Rectal smooth muscle tissue (tissue), 1 donor: ENCODE measurements around the gene MALT1.

Source experiments
- H3K27ac ChIP-seq: one replicate; pipeline ENCODE4 v1.7.0; 2013; ENCODE audit warnings: low read depth, low read length, inconsistent platforms
- H3K27me3 ChIP-seq: one replicate; pipeline ENCODE4 v1.7.0; 2013; ENCODE audit warnings: low read length; ENCODE audit not compliant: control insufficient read depth, insufficient read depth
- H3K36me3 ChIP-seq: one replicate; pipeline ENCODE4 v1.7.0; 2013; ENCODE audit warnings: low read length; ENCODE audit not compliant: control insufficient read depth, insufficient read depth
- H3K4me1 ChIP-seq: one replicate; pipeline ENCODE4 v1.7.0; 2013; ENCODE audit warnings: low read length; ENCODE audit not compliant: control insufficient read depth, insufficient read depth
- H3K4me3 ChIP-seq: one replicate; pipeline ENCODE4 v1.7.0; 2013; ENCODE audit warnings: low read length
- H3K9ac ChIP-seq: one replicate; pipeline ENCODE4 v1.7.0; 2013; ENCODE audit warnings: low read length

Gene MALT1

DNA sequence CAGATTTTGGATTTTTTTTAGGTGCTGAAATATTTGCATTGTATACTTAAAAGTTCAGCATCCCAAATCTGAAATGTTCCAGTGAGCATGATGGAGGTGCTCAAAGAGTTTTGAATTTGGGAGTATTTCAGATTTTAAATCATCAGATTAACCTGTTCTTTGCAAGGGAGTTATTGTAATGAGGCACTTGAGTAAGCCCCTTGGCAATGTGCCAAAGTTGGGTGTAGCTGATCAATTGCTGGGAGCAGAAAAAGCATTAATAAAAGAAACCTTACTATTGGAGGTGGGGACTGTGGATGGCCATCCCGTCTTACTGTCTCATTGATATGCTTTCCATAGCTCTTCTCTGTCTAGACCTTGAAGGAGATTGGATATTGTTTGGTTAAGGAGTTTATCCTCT, 28.3 kb downstream of the MALT1 start:
- Histone ChIP-seq H3K36me3 (peaks cover 5% of the 10 kb centered on the region), H3K27me3 (no peaks in the 10 kb centered on the region), H3K4me1 (no peaks in the 10 kb centered on the region), H3K27ac (no peak overlapping the region), H3K4me3 (no peak overlapping the region), H3K9ac (no peak overlapping the region)

DNA sequence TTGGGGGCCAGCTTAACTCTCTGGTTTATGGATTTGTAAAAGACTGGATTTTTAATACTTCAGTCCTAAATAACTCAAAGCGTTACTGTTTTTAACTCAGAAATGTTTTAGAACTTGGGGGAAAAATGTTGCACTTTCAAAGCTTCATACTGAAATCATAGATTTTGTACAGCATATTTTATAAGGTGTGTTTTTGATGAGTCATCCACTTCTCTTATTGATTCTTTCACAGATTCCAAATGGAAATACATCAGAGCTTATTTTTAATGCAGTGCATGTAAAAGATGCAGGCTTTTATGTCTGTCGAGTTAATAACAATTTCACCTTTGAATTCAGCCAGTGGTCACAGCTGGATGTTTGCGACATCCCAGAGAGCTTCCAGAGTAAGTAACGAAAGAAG, 28.9 kb downstream of the MALT1 start:
- Histone ChIP-seq H3K4me3 (no peak overlapping the region), H3K27me3 (no peaks in the 10 kb centered on the region), H3K27ac (no peak overlapping the region), H3K4me1 (no peaks in the 10 kb centered on the region), H3K36me3 (peaks cover 5% of the 10 kb centered on the region), H3K9ac (no peak overlapping the region)

DNA sequence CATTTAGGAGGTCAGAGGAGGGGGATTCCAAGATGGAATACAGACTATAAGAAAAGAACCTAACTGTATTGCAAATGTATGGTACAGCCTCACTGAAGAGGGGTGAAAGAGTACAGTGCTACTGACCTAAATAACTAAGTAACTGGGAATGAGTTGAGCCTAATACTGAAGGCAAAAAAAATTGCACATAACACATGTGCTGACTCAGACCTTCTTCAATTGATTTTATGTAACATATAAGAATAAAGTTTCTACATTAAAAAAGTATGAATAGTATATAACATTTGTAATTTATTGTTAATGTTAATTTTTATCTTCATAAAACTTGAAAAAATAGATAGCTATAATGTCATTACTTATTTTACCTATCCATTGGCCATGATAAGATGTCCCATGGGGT, 41.7 kb downstream of the MALT1 start:
- Histone ChIP-seq H3K27me3 (no peaks in the 10 kb centered on the region), H3K4me1 (no peaks in the 10 kb centered on the region), H3K27ac (no peak overlapping the region), H3K4me3 (no peak overlapping the region), H3K36me3 (no peaks in the 10 kb centered on the region), H3K9ac (no peak overlapping the region)

DNA sequence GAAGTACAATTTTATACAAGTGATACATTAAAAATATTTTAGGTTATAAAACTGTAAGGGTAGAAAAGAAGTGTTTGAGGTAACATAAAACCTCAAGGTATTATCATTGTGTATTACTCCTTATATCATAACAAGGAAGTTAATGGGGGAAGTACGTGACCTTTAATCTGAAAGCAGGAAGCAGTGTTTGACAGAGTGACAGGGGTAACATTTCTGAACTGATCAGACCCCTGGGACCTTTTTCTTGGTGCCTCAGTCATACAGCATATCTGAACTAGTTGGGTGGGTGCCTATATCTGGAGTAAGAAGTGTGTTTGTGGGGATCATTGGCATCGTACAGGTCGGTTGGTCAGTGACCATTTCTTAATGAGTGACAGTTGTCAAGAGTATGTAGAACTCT, 43.0 kb downstream of the MALT1 start:
- Histone ChIP-seq H3K36me3 (no peaks in the 10 kb centered on the region), H3K4me3 (no peak overlapping the region), H3K27me3 (no peaks in the 10 kb centered on the region), H3K4me1 (no peaks in the 10 kb centered on the region), H3K27ac (no peak overlapping the region), H3K9ac (no peak overlapping the region)

DNA sequence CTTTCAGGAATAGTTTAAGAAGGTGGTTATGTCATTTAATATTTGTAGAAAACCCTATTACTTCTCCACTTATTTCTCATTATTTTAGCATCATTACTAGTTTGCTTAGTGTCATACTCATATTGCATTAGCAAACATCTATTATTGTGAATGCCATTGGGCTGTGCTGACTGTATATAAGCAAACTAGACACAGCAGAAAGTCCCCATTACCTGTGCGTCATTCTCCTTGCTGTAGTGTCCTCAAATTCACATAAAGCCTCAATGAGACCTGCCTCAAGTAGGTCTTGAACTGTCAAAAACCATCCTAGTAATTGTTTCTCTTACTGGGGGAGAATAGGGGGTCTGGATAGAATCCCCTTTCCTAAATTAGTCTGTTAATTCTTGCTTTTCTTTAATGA, 43.6 kb downstream of the MALT1 start:
- no peaks in the 10 kb centered on the region for H3K36me3 ChIP-seq
- no peak overlapping the region for H3K4me3 ChIP-seq
- no peak overlapping the region for H3K9ac ChIP-seq
- no peaks in the 10 kb centered on the region for H3K27me3 ChIP-seq
- no peaks in the 10 kb centered on the region for H3K4me1 ChIP-seq
- H3K27ac ChIP-seq: no peak overlapping the region

DNA sequence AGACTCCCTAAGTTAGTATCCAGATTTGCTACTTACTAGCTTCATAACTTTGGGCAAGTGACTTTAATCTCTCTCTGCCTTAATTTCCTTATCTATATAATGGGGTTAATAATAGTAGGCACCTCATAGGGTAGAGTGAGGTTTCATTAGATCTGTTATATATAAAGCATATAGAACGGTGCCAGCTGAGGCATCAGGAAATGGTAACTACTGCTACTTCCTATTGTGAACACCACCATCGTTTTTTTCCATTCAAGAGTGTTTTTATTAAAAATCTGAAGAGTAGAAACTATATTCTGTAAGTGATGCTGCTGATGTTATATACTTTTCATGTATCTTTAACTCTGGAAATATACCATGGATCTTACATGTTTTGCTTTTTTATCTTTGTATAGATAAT, 44.3 kb downstream of the MALT1 start:
- no peak overlapping the region for H3K27ac ChIP-seq
- no peaks in the 10 kb centered on the region for H3K4me1 ChIP-seq
- H3K4me3 ChIP-seq: no peak overlapping the region
- H3K36me3 ChIP-seq: no peaks in the 10 kb centered on the region
- H3K9ac ChIP-seq: no peak overlapping the region
- no peaks in the 10 kb centered on the region for H3K27me3 ChIP-seq

DNA sequence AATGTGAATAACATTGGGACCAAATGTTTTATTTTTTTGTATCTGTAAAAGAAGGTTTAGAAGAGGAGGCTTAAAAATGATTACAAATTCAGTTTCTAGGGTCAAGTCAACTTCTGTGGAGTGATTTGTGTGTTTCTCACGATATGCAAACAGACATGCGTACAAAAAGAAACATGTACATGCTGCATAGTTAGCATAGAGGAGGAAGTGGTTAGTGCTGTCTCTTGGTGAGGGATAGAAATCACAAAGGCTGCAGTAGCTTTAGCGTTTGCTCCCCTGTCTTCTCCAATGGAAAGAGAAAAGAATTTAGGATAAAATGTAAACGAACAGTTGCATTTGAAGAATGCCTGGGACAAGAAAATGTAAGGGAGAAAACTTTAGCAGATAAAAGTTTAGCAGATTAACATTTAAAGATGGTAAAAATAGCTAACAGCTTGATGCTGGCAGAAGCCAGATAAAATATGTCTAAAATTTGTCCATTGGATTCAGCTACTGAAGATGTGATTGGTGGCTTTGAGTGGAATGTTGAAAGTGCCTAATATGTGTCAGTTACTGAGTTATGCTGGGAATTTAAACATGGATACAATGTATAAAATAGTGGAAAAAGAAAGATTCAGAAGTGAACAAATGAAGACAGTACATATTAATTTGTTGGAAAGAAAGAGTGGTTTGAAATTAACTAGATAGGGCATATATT, 44.9 kb downstream of the MALT1 start:
- H3K27me3 ChIP-seq: no peaks in the 10 kb centered on the region
- no peak overlapping the region for H3K9ac ChIP-seq
- no peaks in the 10 kb centered on the region for H3K4me1 ChIP-seq
- H3K4me3 ChIP-seq: no peak overlapping the region
- H3K27ac ChIP-seq: no peak overlapping the region
- H3K36me3 ChIP-seq: no peaks in the 10 kb centered on the region

DNA sequence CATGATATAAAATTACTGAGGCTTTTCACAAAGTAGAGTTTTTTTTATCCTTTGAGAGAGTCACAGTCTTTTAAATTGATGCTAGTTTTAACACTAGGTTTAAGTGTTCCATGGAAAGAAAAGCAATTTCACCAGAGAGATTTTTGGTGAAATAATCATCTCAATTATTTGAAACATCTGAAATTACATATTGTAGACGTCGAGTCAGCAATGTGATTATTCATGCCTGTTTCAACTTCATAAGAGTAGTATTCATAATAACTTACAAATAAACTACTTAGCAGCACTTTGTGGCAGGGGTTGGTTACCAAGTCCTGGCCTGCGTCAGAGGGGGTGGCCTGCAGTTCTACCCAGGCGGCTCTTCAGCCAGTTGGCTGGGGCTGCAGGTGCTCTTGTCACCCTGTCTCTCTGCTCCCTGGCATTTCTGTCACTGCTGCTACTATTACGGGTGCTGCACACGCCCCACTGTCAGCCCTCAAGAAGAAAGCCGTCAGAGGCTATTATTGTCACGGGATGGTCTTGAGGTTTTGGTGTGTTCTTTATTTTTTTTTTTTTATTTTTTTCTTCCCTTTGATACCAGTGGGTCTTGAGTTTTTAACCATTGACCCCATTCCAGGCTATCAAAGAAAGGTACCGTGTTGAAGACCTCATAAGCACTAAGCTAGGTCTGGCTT, 50.4 kb downstream of the MALT1 start:
- H3K27me3 ChIP-seq: no peaks in the 10 kb centered on the region
- no peak overlapping the region for H3K27ac ChIP-seq
- H3K36me3 ChIP-seq: no peaks in the 10 kb centered on the region

DNA sequence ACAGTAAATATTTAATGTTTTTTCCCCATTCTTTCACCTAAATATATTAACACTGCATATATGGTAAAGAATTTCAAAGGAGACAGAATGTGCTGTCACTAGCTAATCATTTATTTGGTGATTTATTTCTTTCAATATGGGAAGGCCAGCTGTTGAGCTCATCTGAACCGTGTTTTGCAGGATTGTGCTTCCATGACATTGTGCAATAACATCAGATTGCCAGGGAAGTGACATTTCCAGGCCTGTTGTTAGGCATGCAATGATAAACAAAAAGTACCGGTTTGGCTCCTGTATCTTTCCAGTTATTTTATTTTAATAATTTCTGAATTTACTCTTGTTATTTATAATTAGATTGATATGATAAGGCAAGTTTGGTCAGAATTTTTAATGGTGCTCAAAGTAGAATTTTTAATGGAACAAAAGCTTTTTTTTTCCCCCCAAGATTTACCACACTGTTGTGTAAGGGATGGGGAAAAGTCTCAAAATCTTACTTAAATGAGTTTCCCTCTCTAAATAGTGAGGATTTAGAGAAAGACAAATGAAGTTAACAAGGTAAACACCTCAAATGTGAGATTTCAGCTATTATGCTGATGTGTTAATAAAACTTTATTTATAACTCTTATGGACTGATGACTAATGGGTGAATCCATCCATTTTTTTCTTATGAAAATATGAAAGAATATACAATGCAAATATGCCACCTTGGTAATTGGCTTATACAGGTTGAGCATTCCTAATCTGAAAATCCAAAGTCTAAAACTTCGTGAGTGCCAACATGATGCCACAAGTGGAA, 52.7 kb downstream of the MALT1 start:
- H3K36me3 ChIP-seq: peaks cover 3% of the 10 kb centered on the region
- no peak overlapping the region for H3K9ac ChIP-seq
- H3K27ac ChIP-seq: no peak overlapping the region

More for the DNA sequence above, 50.4 kb downstream of the MALT1 start:
- H3K9ac ChIP-seq: no peak overlapping the region
- no peak overlapping the region for H3K4me3 ChIP-seq
- no peaks in the 10 kb centered on the region for H3K4me1 ChIP-seq

DNA sequence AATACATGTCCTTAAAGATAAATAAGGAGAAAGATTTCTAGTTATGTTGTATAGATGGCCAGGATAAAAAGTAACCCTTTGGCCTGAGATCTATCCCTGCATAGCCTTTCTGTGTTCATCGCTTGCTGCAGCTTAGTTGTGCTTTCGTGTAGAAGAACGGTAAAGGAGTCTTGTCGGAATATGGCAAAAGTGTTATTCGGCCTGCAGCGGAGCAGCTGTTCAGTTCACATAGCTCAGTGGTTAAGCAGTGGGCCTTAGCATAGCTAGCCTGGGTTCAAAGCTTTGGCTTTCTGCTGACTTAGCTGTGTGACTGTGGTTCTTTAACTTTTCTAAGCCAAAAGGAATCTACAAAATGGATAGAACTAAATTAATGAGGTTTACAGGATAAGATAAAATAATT, 55.4 kb downstream of the MALT1 start:
- H3K4me1 ChIP-seq: no peaks in the 10 kb centered on the region
- peaks cover 3% of the 10 kb centered on the region for H3K36me3 ChIP-seq
- no peak overlapping the region for H3K27ac ChIP-seq
- H3K27me3 ChIP-seq: no peaks in the 10 kb centered on the region
- H3K4me3 ChIP-seq: no peak overlapping the region
- H3K9ac ChIP-seq: no peak overlapping the region

More for the DNA sequence above, 52.7 kb downstream of the MALT1 start:
- Histone ChIP-seq H3K4me3 (no peak overlapping the region), H3K4me1 (no peaks in the 10 kb centered on the region), H3K27me3 (no peaks in the 10 kb centered on the region)

DNA sequence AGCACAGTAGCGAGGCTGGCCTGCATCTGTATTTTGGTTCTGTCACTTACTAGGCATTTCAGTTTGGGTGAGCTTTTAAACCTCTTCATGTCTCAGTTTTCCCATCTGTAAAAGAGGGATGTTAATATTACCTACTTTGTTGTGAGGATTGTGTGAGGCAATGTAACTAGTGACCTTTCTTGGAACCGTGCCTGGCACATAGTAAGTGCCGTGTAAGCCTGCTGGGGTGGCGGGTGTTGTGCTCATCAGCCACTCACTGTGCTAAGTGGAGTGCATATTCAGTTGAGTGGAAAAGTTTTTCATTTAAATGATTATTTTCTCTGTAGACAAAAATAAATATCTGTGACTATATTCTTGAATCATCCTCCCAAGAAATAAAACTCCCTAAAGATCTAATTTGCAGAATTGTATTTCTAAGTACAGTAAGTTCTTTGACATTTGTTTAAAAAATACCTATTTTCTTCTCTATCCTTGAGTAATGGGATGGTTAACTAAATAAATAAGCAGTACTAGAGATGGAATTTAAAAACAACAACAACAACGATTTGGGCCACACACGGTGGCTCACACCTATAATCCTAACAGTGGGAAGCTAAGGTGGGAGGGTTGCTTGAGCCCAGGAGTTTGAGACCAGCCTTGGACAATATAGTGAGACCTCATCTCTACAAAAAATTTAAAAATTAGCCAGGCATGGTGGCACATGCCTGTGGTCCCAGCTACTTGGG, 56.7 kb downstream of the MALT1 start:
- Histone ChIP-seq H3K4me1 (no peaks in the 10 kb centered on the region), H3K9ac (no peak overlapping the region), H3K36me3 (peaks cover 3% of the 10 kb centered on the region), H3K4me3 (no peak overlapping the region), H3K27me3 (no peaks in the 10 kb centered on the region), H3K27ac (no peak overlapping the region)

DNA sequence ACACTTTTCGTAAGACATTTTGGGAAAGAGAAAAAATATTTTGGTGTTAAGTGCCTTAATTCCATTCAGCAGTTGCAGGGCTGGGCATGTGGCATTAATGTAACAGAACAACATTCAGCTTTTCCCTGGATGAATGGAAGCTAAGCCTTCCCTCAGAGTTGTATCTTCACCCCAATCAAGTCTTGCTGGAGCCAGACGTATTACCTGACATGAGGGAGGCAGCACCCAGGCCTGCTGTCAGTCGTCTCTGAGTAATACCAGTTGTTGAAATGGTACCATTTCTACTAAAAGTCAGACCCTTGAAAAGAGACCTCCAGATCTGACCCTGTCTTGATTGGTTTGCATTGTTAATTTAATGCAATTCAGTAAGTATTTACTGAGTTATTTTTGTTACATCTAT, 57.5 kb downstream of the MALT1 start:
- Histone ChIP-seq H3K4me3 (no peak overlapping the region), H3K27me3 (no peaks in the 10 kb centered on the region), H3K36me3 (peaks cover 3% of the 10 kb centered on the region), H3K9ac (no peak overlapping the region), H3K27ac (no peak overlapping the region), H3K4me1 (no peaks in the 10 kb centered on the region)
